ENCODE measurements around the gene FAM13A. TPM values are rescaled to one million over a fixed set of nuclear protein-coding genes. Genes with fewer than 3 reads are reported as not detected.

The FAM13A gene
- total and polyA plus RNA-seq, 2 of the 8 experiments (the other 6 are each of a cell fraction or from before 2014, with no cell fraction given): 7.1 to 16.5 TPM

GRCh38 chr4:88985088-88985773 lies 71.8 kb downstream of the FAM13A start:
- Histone ChIP-seq H3K36me3 (ENCODE audit: control insufficient read depth in 2 of 4, insufficient read depth in 4 of 4, low read length in 3 of 4) (no peaks in the 10 kb centered on the region; a peak in 1 of 8 replicates), H4K8ac (ENCODE audit: extremely low read depth, insufficient read depth, low read length) (no peak overlapping the region), H2BK15ac (ENCODE audit: low read length) (no peak overlapping the region), H3K56ac (replicated peaks; ENCODE audit: insufficient read length, low read depth, low read length) (no peak overlapping the region), H4K91ac (replicated peaks; ENCODE audit: insufficient read length, low read length) (no peak overlapping the region), H3K4me1 (replicated peaks in 1 of 4; ENCODE audit: control insufficient read depth in 3 of 4, insufficient read depth in 4 of 4, low read length in 3 of 4) (no peaks in the 10 kb centered on the region), H3K4me3 (ENCODE audit: extremely low read depth in 1 of 4, insufficient read depth in 2 of 4, low read depth in 3 of 4, low read length in 4 of 4) (no peak overlapping the region), H3K4ac (replicated peaks; ENCODE audit: insufficient read length, low read depth, low read length) (no peak overlapping the region), H3K79me1 (ENCODE audit: low read depth, low read length) (no peaks in the 10 kb centered on the region), H3K9ac (replicated peaks in 1 of 4; ENCODE audit: extremely low read depth in 1 of 4, low read depth in 3 of 4, low read length in 3 of 4) (no peak overlapping the region), H3K23me2 (ENCODE audit: low read depth, low read length) (no peaks in the 10 kb centered on the region), H3K23ac (ENCODE audit: insufficient read length) (no peak overlapping the region), H3K27me3 (replicated peaks in 1 of 4; ENCODE audit: control insufficient read depth in 3 of 4, extremely low read depth in 1 of 4, insufficient read depth in 3 of 4, low read length in 3 of 4) (no peaks in the 10 kb centered on the region), H4K5ac (ENCODE audit: insufficient read length, low read depth, low read length) (no peak overlapping the region), H3K27ac (ENCODE audit: low read depth, low read length) (no peak overlapping the region), H3K14ac (ENCODE audit: insufficient read length) (no peak overlapping the region), H3K79me2 (ENCODE audit: control insufficient read depth in 1 of 2, insufficient read depth in 2 of 2, low read length in 2 of 2) (no peaks in the 10 kb centered on the region), H2BK120ac (replicated peaks; ENCODE audit: low read depth, low read length) (no peak overlapping the region), H4K20me1 (replicated peaks in 1 of 2; ENCODE audit: control insufficient read depth in 1 of 2, insufficient read depth in 2 of 2, low read length in 2 of 2) (no peaks in the 10 kb centered on the region), H3K18ac (ENCODE audit: extremely low read depth, low read length) (no peak overlapping the region), H2BK5ac (ENCODE audit: low read depth, low read length) (no peak overlapping the region), H2AFZ (ENCODE audit: low read length) (no peak overlapping the region), H2AK5ac (ENCODE audit: low read depth, low read length) (no peak overlapping the region), H3K4me2 (ENCODE audit: insufficient read depth in 1 of 2, low read depth in 2 of 2, low read length in 2 of 2) (no peak overlapping the region), H3K9me3 (ENCODE audit: insufficient read depth in 2 of 2, low read depth in 1 of 2, low read length in 1 of 2) (no peaks in the 10 kb centered on the region), H2BK20ac (ENCODE audit: low read length) (no peak overlapping the region), H2BK12ac (ENCODE audit: low read depth, low read length) (no peak overlapping the region)
- WGBS, 2 experiments (ENCODE audit: extremely low coverage in 1 of 2, insufficient coverage in 1 of 2, insufficient read length in 1 of 2, insufficient replicate concordance in 2 of 2, low coverage in 1 of 2, low lambda C conversion rate in 2 of 2, missing lambda C conversion rate in 1 of 2): 92% methylated on average over 5 of the region's 5 CpGs; no CpG with 5 or more reads in 1 of the 2 experiments
- CTCF ChIA-PET (ENCODE audit: partially characterized antibody): no interaction called here
- no peak for DNase-seq (ENCODE audit: low read depth in 1 of 2, low spot score in 2 of 2)
- POLR2A ChIA-PET (ENCODE audit: partially characterized antibody): no interaction called here
- no peak for FAIRE-seq
- no peak for TF ChIP-seq POLR2AphosphoS5 (IDR thresholded peaks at IDR 0.05; ENCODE audit: low read depth, low read length)
- TF ChIP-seq CBX5 (IDR thresholded peaks at IDR 0.05; ENCODE audit: low read depth, low read length): no peak
- no peak for TF ChIP-seq SAP30 (IDR thresholded peaks at IDR 0.05; ENCODE audit: insufficient read depth, insufficient replicate concordance, low read length)
- TF ChIP-seq SRF (IDR thresholded peaks at IDR 0.05; ENCODE audit: low read depth, low read length): no peak
- TF ChIP-seq TAF7 (optimal IDR thresholded peaks at IDR 0.05; ENCODE audit: borderline replicate concordance, low read depth, low read length): no peak
- no peak for TF ChIP-seq ATF3 (IDR thresholded peaks at IDR 0.05; ENCODE audit: insufficient read depth, low read depth, low read length)
- no peak for TF ChIP-seq BCL11A (IDR thresholded peaks at IDR 0.05; ENCODE audit: low read depth in 2 of 2, low read length in 2 of 2)
- TF ChIP-seq TCF12 (IDR thresholded peaks at IDR 0.05; ENCODE audit: low read depth, low read length): no peak
- TF ChIP-seq USF2 (IDR thresholded peaks at IDR 0.05; ENCODE audit: low read length): no peak
- no peak for TF ChIP-seq SP4 (IDR thresholded peaks at IDR 0.05; ENCODE audit: low read length)
- TF ChIP-seq JUND (IDR thresholded peaks at IDR 0.05; ENCODE audit: low read length): no peak

All from H1 (cell line).